ENCODE results near the gene HS3ST2.

- TF ChIP-seq CTCF (IDR thresholded peaks at IDR 0.05): no peak
- no peak for TF ChIP-seq POLR2A (IDR thresholded peaks at IDR 0.05)
- TF ChIP-seq EP300 (IDR thresholded peaks at IDR 0.05): no peak
Observed at GRCh38 chr16:22885951-22886350, 72.0 kb downstream of the HS3ST2 start.

Data from tibial nerve (tissue), 4 donors.